NB4 (cell line): ENCODE results near the gene METTL13.

Experiments used
- DNase-seq: peaks from one replicate; pipeline ENCODE4 v3.0.0; 2010; ENCODE audit warnings: low read depth
- H3K4me3 ChIP-seq: one replicate; pipeline ENCODE4 v1.5.1; 2011; ENCODE audit warnings: mild to moderate bottlenecking, low read depth, low read length, moderate library complexity
- MAX ChIP-seq: IDR thresholded peaks from 2 replicates; pipeline ENCODE4 v1.6.1; 2011; ENCODE audit warnings: low read depth, low read length
- MYC ChIP-seq: IDR thresholded peaks from 2 replicates; pipeline ENCODE4 v1.6.1; 2011; ENCODE audit warnings: low read depth, low read length
- POLR2A ChIP-seq: IDR thresholded peaks from 2 replicates; pipeline ENCODE4 v1.6.1; 2011; ENCODE audit warnings: mild to moderate bottlenecking; ENCODE audit not compliant: insufficient read length; ENCODE audit errors: extremely low read depth
- TF ChIP-seq, protein P1 (sequence below): IDR thresholded peaks from one replicate; pipeline ENCODE4 v1.5.1; 2012; ENCODE audit warnings: low read depth, low read length

The METTL13 gene

GRCh38 chr1:171807556-171807955 is 26.1 kb downstream of the METTL13 start:
- DNase-seq = no peak
- H3K4me3 ChIP-seq = no peak overlapping the region
- TF ChIP-seq MYC = no peak
- TF ChIP-seq, protein P1, sequence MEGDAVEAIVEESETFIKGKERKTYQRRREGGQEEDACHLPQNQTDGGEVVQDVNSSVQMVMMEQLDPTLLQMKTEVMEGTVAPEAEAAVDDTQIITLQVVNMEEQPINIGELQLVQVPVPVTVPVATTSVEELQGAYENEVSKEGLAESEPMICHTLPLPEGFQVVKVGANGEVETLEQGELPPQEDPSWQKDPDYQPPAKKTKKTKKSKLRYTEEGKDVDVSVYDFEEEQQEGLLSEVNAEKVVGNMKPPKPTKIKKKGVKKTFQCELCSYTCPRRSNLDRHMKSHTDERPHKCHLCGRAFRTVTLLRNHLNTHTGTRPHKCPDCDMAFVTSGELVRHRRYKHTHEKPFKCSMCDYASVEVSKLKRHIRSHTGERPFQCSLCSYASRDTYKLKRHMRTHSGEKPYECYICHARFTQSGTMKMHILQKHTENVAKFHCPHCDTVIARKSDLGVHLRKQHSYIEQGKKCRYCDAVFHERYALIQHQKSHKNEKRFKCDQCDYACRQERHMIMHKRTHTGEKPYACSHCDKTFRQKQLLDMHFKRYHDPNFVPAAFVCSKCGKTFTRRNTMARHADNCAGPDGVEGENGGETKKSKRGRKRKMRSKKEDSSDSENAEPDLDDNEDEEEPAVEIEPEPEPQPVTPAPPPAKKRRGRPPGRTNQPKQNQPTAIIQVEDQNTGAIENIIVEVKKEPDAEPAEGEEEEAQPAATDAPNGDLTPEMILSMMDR = no peak
- no peak for TF ChIP-seq MAX
- TF ChIP-seq POLR2A = no peak

DNA sequence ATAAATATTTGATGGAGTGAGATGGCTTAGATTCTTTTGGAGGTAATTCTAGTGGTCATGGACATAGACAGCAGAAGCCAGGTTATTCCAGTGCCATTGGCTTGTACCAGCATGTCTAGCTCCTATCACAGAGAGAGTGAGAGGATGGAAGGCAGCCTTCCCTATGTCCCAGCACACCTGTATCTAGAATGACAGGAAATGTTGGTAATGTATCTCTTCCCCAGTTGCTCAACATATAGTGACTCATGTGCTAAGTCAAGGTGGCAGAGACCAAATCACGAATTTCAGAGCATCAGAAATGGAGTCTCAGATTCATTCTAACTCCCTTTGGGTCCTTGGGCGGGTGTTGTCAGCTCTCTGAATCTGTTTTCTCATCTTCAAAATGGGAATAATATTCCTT is 28.4 kb downstream of the METTL13 start:
- H3K4me3 ChIP-seq = no peak overlapping the region
- DNase-seq = no peak
- no peak for TF ChIP-seq MYC
- TF ChIP-seq, protein P1 = no peak
- TF ChIP-seq POLR2A = no peak
- no peak for TF ChIP-seq MAX

- DNase-seq = no peak
- TF ChIP-seq MAX = no peak
- TF ChIP-seq, protein P1 = no peak
- TF ChIP-seq MYC = no peak
- TF ChIP-seq POLR2A = no peak
- no peak overlapping the region for H3K4me3 ChIP-seq
These were observed 30.2 kb downstream of the METTL13 start for GRCh38 chr1:171811672-171812071.

GRCh38 chr1:171814692-171815091 is 33.2 kb downstream of the METTL13 start:
- no peak for DNase-seq
- H3K4me3 ChIP-seq = no peak overlapping the region
- TF ChIP-seq POLR2A (no peak), MYC (no peak), MAX (no peak)
- TF ChIP-seq, protein P1 = no peak

DNA sequence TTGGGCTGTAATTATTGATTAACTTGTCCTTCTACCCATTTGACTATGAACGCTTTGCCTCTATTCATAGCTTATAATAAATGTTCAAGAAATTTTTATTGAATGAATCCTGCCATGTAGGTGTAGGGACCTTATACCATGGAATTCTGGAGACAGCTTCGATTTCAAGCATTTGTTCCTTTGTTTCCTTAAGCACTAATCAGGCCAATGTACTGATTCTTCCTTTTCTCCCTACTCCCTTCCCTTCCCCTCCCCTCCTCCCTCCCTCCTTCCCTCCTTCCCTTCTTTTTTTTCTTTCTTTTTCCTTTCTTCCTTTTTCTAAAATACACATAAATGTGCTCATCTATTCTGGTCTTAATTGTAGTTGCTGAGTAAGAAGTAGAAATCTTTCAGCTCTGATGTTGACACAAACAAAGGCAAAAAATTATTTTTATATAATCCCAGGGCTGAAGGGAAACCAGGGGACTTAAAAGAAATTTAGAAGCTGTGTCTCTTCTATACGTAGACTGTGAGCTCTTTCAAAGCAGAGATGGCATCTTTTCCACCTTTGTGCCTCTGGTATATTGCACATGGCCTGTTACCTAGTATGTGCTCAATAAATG is 34.9 kb downstream of the METTL13 start:
- H3K4me3 ChIP-seq = no peak overlapping the region
- DNase-seq = no peak
- TF ChIP-seq, protein P1 = no peak
- TF ChIP-seq MAX (no peak), POLR2A (no peak), MYC (no peak)
